ENCODE measurements around the gene SAT1.

The SAT1 gene

GRCh38 chrX:23825675-23826074, 42.7 kb downstream of the SAT1 start:
- TF ChIP-seq, protein P1, sequence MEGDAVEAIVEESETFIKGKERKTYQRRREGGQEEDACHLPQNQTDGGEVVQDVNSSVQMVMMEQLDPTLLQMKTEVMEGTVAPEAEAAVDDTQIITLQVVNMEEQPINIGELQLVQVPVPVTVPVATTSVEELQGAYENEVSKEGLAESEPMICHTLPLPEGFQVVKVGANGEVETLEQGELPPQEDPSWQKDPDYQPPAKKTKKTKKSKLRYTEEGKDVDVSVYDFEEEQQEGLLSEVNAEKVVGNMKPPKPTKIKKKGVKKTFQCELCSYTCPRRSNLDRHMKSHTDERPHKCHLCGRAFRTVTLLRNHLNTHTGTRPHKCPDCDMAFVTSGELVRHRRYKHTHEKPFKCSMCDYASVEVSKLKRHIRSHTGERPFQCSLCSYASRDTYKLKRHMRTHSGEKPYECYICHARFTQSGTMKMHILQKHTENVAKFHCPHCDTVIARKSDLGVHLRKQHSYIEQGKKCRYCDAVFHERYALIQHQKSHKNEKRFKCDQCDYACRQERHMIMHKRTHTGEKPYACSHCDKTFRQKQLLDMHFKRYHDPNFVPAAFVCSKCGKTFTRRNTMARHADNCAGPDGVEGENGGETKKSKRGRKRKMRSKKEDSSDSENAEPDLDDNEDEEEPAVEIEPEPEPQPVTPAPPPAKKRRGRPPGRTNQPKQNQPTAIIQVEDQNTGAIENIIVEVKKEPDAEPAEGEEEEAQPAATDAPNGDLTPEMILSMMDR (IDR thresholded peaks at IDR 0.05), result no peak

DNA sequence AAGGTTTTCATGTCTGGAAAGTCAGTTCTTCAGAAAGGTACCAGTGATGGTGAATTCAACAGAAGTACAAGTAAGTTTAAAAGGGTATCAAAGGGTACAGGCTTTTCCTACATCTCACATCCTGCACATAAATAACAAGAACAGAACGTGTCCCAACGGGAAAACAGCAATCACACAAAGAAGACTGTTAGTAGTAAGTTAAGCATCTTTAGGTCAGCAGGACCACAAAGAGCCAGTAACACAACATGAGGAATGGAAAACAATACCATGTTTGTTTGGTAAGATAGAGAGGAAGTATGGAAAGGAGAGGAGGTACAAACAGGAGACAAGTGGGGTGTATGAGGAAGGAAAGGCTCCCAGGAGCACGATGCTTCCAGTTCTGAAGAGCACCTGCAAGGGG, 43.2 kb downstream of the SAT1 start:
- TF ChIP-seq, protein P1 (IDR thresholded peaks at IDR 0.05), result no peak

GRCh38 chrX:23826653-23827052, 43.7 kb downstream of the SAT1 start:
- TF ChIP-seq, protein P1 (IDR thresholded peaks at IDR 0.05), result no peak

DNA sequence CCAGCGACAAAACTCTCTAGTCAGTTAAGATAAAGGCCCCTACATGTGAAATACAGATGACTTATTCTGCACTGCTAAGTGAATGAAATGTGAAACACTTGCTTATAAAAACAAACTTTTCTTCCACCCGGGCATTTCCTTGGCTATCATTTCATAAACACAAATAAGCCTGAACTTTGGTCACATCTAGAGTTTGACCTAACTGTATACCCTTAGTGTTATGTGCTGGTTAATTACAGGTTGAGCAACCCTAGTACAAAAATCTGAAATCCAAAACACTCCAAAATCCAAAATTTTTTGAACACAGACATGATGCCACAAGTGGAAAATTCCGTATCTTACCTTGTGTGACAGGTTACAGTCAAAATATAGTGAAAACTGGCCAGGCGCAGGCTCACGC, 45.9 kb downstream of the SAT1 start:
- TF ChIP-seq, protein P1 (IDR thresholded peaks at IDR 0.05), result no peak

GRCh38 chrX:23832721-23833120, 49.7 kb downstream of the SAT1 start:
- TF ChIP-seq, protein P1 (IDR thresholded peaks at IDR 0.05), result no peak

Data from LNCAP (cell line).